DOHH2 (cell line): ENCODE data around the gene CD2BP2.
"Not testable (repeated sequence)": the region's sequence is repeated elsewhere in the genome, so short reads cannot be mapped to it uniquely, and the experiment has no call there.

Experiments
- EZH2phosphoT487 ChIP-seq: fragments of 200-600 bp; sonication (generic); IDR thresholded peaks from 2 replicates; pipeline ENCODE4 v1.6.1; 2017; ENCODE audit warnings: borderline replicate concordance, mild to moderate bottlenecking, antibody characterized with exemption, low read length, moderate library complexity, mixed read lengths
- TF ChIP-seq, protein P1 (sequence below): fragments of 200-600 bp; sonication (generic); IDR thresholded peaks from one replicate; pipeline ENCODE4 v1.5.1; 2014; ENCODE audit warnings: antibody characterized with exemption, mild to moderate bottlenecking, low read depth, low read length; ENCODE audit not compliant: poor library complexity, severe bottlenecking

GRCh38 chr16:30338715-30339114, 16.4 kb downstream of the CD2BP2 start:
- TF ChIP-seq, protein P1, sequence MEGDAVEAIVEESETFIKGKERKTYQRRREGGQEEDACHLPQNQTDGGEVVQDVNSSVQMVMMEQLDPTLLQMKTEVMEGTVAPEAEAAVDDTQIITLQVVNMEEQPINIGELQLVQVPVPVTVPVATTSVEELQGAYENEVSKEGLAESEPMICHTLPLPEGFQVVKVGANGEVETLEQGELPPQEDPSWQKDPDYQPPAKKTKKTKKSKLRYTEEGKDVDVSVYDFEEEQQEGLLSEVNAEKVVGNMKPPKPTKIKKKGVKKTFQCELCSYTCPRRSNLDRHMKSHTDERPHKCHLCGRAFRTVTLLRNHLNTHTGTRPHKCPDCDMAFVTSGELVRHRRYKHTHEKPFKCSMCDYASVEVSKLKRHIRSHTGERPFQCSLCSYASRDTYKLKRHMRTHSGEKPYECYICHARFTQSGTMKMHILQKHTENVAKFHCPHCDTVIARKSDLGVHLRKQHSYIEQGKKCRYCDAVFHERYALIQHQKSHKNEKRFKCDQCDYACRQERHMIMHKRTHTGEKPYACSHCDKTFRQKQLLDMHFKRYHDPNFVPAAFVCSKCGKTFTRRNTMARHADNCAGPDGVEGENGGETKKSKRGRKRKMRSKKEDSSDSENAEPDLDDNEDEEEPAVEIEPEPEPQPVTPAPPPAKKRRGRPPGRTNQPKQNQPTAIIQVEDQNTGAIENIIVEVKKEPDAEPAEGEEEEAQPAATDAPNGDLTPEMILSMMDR = not testable (repeated sequence)
- TF ChIP-seq EZH2phosphoT487 = not testable (repeated sequence)
